GM18520 (cell line): ENCODE data around the gene IQCF6.
"Not testable (repeated sequence)": the region's sequence is repeated elsewhere in the genome, so short reads cannot be mapped to it uniquely, and the experiment has no call there.

Source experiments
- ATAC-seq: cut with Tn5 transposase; IDR thresholded peaks from one replicate; pipeline ENCODE4 v1.9.1; 2021; ENCODE audit not compliant: unreplicated experiment

Gene IQCF6

GRCh38 chr3:51773529-51774056, 5.4 kb downstream of the IQCF6 start:
- no peak for ATAC-seq

GRCh38 chr3:51759203-51759602, 19.8 kb downstream of the IQCF6 start:
- no peak for ATAC-seq

GRCh38 chr3:51753763-51754750, 25.0 kb downstream of the IQCF6 start:
- not testable (repeated sequence) for ATAC-seq

DNA sequence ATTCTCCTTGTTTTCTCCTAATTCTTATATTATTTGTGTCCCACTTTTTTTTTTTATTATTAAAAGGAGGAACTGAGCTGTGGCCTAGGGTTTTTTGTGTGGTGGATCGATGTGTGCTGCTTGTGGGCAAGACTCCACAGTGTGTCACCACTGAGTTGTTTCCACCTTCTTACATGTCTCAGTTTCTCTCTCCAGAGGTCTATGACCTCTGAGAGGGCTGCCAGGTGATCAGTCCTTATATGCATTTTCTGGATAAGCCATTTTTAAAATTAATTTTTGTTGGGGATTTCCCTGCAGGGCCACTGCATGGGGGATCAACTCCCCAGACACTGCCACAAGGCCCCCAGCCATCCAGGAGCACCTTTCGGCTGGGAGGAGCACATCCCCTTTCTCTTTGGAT, 27.8 kb downstream of the IQCF6 start:
- peak; percentile 63 for ATAC-seq

- no peak for ATAC-seq
Observed at GRCh38 chr3:51750878-51751277, 28.2 kb downstream of the IQCF6 start.

DNA sequence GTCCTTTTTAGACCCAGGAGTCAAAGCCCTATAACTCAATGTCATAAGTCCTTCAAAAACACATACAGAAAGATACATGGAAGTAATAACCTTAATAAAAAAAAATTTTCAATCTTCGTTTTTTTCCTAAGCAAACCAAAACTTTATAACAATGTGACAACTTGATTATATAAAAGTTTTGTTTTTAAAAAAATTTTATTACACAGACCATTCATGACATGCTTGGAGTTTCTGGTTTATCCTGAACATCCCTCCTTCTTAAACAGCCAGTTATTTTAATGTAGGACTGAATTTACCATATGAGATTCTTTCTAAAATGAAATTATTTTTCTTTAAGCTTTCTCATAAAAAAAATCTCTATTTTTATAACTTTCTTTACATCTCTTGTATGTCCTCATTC, 30.7 kb downstream of the IQCF6 start:
- ATAC-seq, result no peak

DNA sequence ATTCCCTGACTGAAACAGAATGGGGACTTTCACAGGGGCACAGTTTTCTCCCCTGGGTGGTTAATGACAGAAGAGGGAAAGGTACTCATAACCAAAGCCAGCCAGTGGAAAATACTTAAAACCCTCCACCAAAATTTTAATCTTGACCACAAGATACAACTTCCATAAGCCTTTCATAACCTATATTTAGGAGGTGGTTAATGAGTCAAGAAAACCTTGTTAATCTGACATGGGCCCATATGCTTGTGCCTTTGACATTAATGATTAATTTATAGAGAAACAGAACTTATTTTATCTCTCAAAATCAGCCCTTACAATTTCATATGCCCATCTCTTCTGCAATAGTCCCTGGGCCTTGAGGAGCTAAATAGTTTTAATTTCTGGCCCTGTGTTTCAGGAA, 31.2 kb downstream of the IQCF6 start:
- no peak for ATAC-seq

- ATAC-seq, result not testable (repeated sequence)
Observed at GRCh38 chr3:51742978-51743377, 36.1 kb downstream of the IQCF6 start.

DNA sequence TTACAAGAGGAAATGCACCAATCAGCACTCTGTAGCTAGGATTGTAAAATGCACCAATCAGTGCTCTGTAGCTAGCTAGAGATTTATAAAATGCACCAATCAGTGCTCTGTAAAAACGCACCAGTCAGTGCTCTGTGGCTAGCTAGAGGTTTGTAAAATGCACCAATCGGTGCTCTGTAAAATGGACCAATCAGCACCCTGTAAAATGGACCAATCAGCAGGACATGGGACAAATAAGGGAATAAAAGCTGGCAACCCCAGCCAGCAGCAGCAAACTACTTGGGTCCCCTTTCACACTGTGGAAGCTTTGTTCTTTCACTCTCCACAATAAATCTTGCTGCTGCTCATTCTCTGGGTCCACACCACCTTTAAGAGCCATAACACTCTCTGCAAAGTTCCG, 36.7 kb downstream of the IQCF6 start:
- ATAC-seq, result not testable (repeated sequence)

DNA sequence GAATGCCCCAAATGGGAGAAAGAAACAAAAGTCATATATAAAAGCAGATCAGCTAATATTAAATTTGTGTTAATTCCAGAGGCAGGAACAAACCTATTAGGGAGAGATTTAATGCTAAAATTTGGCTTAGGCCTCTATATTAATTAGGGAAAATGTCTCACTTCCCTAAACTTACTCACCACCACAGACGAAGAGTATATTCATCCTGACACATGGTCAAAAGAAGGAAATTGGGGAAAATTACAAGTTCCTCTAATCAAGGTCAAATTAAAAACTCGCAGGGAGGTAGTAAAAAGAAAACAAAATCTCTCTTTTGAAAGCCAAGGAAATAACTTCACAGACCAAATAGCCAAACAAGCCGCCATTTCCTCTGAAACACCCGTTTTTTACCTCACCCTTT, 39.9 kb downstream of the IQCF6 start:
- no peak for ATAC-seq

DNA sequence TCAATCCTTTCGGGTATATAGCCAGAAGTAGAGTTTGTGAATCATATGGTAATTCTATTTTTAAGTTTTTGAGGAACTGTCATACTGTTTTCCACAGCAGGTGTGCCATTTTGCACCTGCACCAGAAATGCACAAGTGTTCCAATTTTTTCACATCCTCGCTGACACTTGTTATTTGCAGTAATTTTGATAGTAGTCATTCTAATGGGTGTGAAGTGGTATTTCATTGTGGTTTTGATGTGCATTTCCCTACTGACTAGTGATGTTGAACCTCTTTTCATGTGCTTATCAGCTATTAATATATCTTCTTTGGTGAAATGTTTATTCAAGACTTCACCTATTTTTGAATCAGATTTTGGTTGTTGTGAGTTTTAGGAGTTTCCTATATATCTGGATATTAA, 43.1 kb downstream of the IQCF6 start:
- no peak for ATAC-seq

- ATAC-seq, result no peak
Observed at GRCh38 chr3:51735039-51735438, 44.0 kb downstream of the IQCF6 start.

- ATAC-seq, result no peak
Observed at GRCh38 chr3:51734572-51734907, 44.5 kb downstream of the IQCF6 start.

DNA sequence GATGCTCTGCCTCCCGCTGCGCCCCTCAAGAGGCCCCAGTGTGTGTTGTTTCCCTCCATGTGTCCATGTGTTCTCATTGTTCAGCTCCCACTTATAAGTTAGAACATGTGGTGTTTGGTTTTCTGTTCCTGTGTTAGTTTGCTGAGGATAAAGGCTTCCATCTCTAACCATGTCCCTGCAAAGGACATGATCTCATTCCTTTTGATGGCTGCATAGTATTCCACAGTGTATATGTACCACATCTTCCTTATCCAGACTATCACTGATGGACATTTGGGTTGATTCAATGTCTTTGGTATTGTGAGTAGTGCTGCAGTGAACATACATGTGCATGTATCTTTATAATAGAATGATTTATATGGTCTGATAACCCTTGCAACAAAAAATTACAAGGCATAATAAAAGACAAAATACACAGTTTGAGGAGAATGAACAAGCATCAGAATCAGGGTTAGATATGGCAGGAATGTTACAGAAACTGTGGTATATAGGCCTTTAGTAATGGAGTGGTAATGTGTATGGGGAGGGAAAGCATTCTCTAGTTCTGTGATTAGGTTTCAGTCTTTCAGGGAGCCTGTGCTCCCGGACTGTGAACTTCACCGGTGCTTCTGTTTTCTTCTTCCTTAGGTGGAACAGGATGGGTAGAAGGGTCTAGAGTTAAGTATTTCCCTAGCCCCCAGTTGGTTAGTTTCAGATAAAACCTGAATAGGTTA, 45.0 kb downstream of the IQCF6 start:
- ATAC-seq, result no peak

DNA sequence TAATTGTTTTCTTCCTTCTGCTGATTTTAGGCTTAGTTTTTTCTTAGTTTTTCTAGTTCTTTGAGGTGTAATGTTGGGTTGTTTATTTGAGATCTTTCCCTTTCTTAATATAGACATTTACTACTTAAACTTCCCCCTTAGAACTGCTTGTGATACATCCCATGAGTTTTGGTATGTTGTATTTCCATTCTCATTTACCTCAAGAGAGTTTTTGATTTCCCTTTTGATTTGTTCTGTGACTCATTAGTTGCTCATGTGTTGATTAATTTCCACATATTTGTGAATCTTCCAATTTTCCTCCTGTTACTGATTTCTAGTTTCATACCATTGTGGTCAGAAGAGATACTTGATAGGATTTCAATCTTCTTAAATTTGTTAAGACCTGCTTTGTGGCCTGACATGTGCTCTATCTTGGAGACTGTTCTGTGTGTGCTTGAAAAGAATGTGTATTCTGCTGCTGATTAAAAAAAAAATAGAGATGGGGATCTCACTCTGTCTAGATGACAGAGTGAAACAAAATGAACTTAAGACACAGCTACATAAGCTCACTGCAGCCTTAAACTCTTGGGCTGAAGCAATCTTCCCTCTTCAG, 49.9 kb downstream of the IQCF6 start:
- no peak for ATAC-seq
